MM.1S (cell line): ENCODE data around the gene PNPLA3.

Source experiments
- DNase-seq: peaks from one replicate; pipeline ENCODE4 v3.0.0-alpha.2; 2015
- H2AFZ ChIP-seq: fragments of 300-600 bp; sonication (generic); 2 replicates; pipeline ENCODE4 v1.6.0; 2016; ENCODE audit warnings: antibody characterized with exemption, low read length
- H3F3A ChIP-seq: fragments of 300-600 bp; sonication (generic); 2 replicates; pipeline ENCODE4 v1.6.1; 2016; ENCODE audit warnings: mild to moderate bottlenecking, antibody characterized with exemption, low read length, moderate library complexity, mixed read lengths; ENCODE audit not compliant: insufficient read depth
- H3K27ac ChIP-seq: fragments of 300-600 bp; sonication (generic); 2 replicates; pipeline ENCODE4 v1.5.1; 2016; ENCODE audit warnings: mild to moderate bottlenecking, low read length
- H3K27me3 ChIP-seq: fragments of 300-600 bp; sonication (generic); replicated peaks from 2 replicates; pipeline ENCODE4 v1.6.0; 2016; ENCODE audit warnings: low read length; ENCODE audit not compliant: insufficient read depth
- H3K36me3 ChIP-seq: fragments of 300-600 bp; sonication (generic); replicated peaks from 2 replicates; pipeline ENCODE4 v1.6.1; 2016; ENCODE audit warnings: mild to moderate bottlenecking, low read length, mixed read lengths; ENCODE audit not compliant: insufficient read depth
- H3K4me1 ChIP-seq: fragments of 300-600 bp; sonication (generic); 2 replicates; pipeline ENCODE4 v1.6.1; 2016; ENCODE audit warnings: low read length, mixed read lengths
- H3K4me2 ChIP-seq: fragments of 300-600 bp; sonication (generic); 2 replicates; pipeline ENCODE4 v1.6.0; 2016; ENCODE audit warnings: low read depth, low read length
- H3K4me3 ChIP-seq: fragments of 300-600 bp; sonication (generic); 2 replicates; pipeline ENCODE4 v1.5.1; 2016; ENCODE audit warnings: low read length, mixed read lengths
- H3K79me2 ChIP-seq: fragments of 300-600 bp; sonication (generic); 2 replicates; pipeline ENCODE4 v1.6.1; 2016; ENCODE audit warnings: mixed run types, low read length, mixed read lengths
- H3K9ac ChIP-seq: fragments of 300-600 bp; sonication (generic); 2 replicates; pipeline ENCODE4 v1.6.1; 2016; ENCODE audit warnings: low read length, mixed read lengths
- H3K9me2 ChIP-seq: fragments of 300-600 bp; sonication (generic); replicated peaks from 2 replicates; pipeline ENCODE4 v1.6.1; 2016; ENCODE audit warnings: mild to moderate bottlenecking, low read length, mixed read lengths; ENCODE audit not compliant: insufficient read depth
- H3K9me3 ChIP-seq: fragments of 300-600 bp; sonication (generic); replicated peaks from 2 replicates; pipeline ENCODE4 v1.6.1; 2016; ENCODE audit warnings: mild to moderate bottlenecking, low read length, mixed read lengths; ENCODE audit not compliant: insufficient read depth
- H4K20me1 ChIP-seq: fragments of 300-600 bp; sonication (generic); 2 replicates; pipeline ENCODE4 v1.6.1; 2016; ENCODE audit warnings: mild to moderate bottlenecking, low read length, moderate library complexity, mixed read lengths; ENCODE audit not compliant: insufficient read depth
- CTCF ChIP-seq: fragments of 300-600 bp; sonication (generic); IDR thresholded peaks from 2 replicates; pipeline ENCODE4 v1.5.1; 2016; ENCODE audit warnings: antibody characterized with exemption, low read length, mixed read lengths
- EZH2 ChIP-seq: fragments of 300-600 bp; sonication (generic); optimal IDR thresholded peaks from 2 replicates; pipeline ENCODE3; 2017; ENCODE audit warnings: low read depth, mild to moderate bottlenecking, antibody characterized with exemption, low read length, mixed read lengths
- EZH2phosphoT487 ChIP-seq: fragments of 300-600 bp; sonication (generic); IDR thresholded peaks from 2 replicates; pipeline ENCODE4 v1.6.1; 2018; ENCODE audit warnings: antibody characterized with exemption, low read length

PNPLA3 gene

GRCh38 chr22:43878831-43879550 lies 44.6 kb upstream of the PNPLA3 start:
- H3K36me3 ChIP-seq, result no peaks in the 10 kb centered on the region
- H3K9ac ChIP-seq, result no peak overlapping the region
- H3K4me2 ChIP-seq, result no peak overlapping the region
- H4K20me1 ChIP-seq, result no peaks in the 10 kb centered on the region
- H3K9me3 ChIP-seq, result no peaks in the 10 kb centered on the region
- H2AFZ ChIP-seq, result no peak overlapping the region
- H3K27ac ChIP-seq, result no peak overlapping the region
- no peaks in the 10 kb centered on the region; the same call in 1 of the 2 replicates for H3F3A ChIP-seq
- H3K4me3 ChIP-seq, result no peak overlapping the region
- no peaks in the 10 kb centered on the region for H3K4me1 ChIP-seq
- DNase-seq, result no peak
- TF ChIP-seq EZH2, result no peak
- no peak for TF ChIP-seq CTCF
- TF ChIP-seq EZH2phosphoT487, result no peak
- H3K27me3 ChIP-seq, result peaks cover 77% of the 10 kb centered on the region
- H3K9me2 ChIP-seq, result no peaks in the 10 kb centered on the region
- no peaks in the 10 kb centered on the region for H3K79me2 ChIP-seq

GRCh38 chr22:43879901-43880540 lies 43.6 kb upstream of the PNPLA3 start:
- peaks cover 70% of the 10 kb centered on the region for H3K27me3 ChIP-seq
- H2AFZ ChIP-seq, result no peak overlapping the region
- no peak for TF ChIP-seq EZH2phosphoT487
- no peak for TF ChIP-seq EZH2
- no peak for TF ChIP-seq CTCF
- H3K9me2 ChIP-seq, result no peaks in the 10 kb centered on the region
- H3K9ac ChIP-seq, result no peak overlapping the region
- H4K20me1 ChIP-seq, result no peaks in the 10 kb centered on the region
- H3F3A ChIP-seq, result no peaks in the 10 kb centered on the region; the same call in 1 of the 2 replicates
- no peaks in the 10 kb centered on the region for H3K9me3 ChIP-seq
- H3K4me3 ChIP-seq, result no peak overlapping the region
- no peak for DNase-seq
- H3K36me3 ChIP-seq, result no peaks in the 10 kb centered on the region
- no peak overlapping the region for H3K27ac ChIP-seq
- no peaks in the 10 kb centered on the region for H3K79me2 ChIP-seq
- peaks cover 7% of the 10 kb centered on the region; the same call in 1 of the 2 replicates for H3K4me1 ChIP-seq
- no peak overlapping the region for H3K4me2 ChIP-seq

GRCh38 chr22:43880541-43880991 lies 43.0 kb upstream of the PNPLA3 start:
- Histone ChIP-seq H3K27me3 (peaks cover 67% of the 10 kb centered on the region), H3K79me2 (no peaks in the 10 kb centered on the region)
- TF ChIP-seq CTCF (no peak), EZH2phosphoT487 (no peak), EZH2 (no peak)

More at GRCh38 chr22:43880541-43880991, 43.0 kb upstream of the PNPLA3 start:
- H3K9me2 ChIP-seq, result no peaks in the 10 kb centered on the region
- no peaks in the 10 kb centered on the region; the same call in 1 of the 2 replicates for H3F3A ChIP-seq
- no peaks in the 10 kb centered on the region for H3K36me3 ChIP-seq
- H4K20me1 ChIP-seq, result no peaks in the 10 kb centered on the region
- H3K27ac ChIP-seq, result no peak overlapping the region
- H3K4me1 ChIP-seq, result peaks cover 7% of the 10 kb centered on the region; the same call in 1 of the 2 replicates
- H2AFZ ChIP-seq, result no peak overlapping the region
- H3K4me3 ChIP-seq, result no peak overlapping the region
- no peak overlapping the region for H3K4me2 ChIP-seq
- no peaks in the 10 kb centered on the region for H3K9me3 ChIP-seq
- no peak overlapping the region for H3K9ac ChIP-seq
- no peak for DNase-seq
